HL-60/S4 (cell line): ENCODE measurements around the gene SOX2.

Experiments used
- in situ Hi-C: fragments of 300-500 bp; cut with MboI; formaldehyde crosslinking; loops from 2 replicates; pipeline ENCODE4 v1.14.3; 2022; ENCODE audit warnings: low sequenced_read_pairs

The SOX2 gene

GRCh38 chr3:181703601-181704420 is 7.9 kb upstream of the SOX2 start:
- in situ Hi-C loops, result loop anchor here (25.0 kb wide), 1 partner anchor 983 kb away; no protein-coding TSS in a partner anchor

GRCh38 chr3:181704421-181705085 is 7.2 kb upstream of the SOX2 start:
- in situ Hi-C loops, result loop anchor here (25.0 kb wide), 1 partner anchor 983 kb away; no protein-coding TSS in a partner anchor

GRCh38 chr3:181705086-181705480 is 6.6 kb upstream of the SOX2 start:
- in situ Hi-C loops, result loop anchor here (25.0 kb wide), 1 partner anchor 982 kb away; no protein-coding TSS in a partner anchor

- in situ Hi-C loops, result loop anchor here (25.0 kb wide), 1 partner anchor 979 kb away; no protein-coding TSS in a partner anchor
Measured at GRCh38 chr3:181707980-181708379, 3.7 kb upstream of the SOX2 start.

GRCh38 chr3:181709537-181710279 is 2.0 kb upstream of the SOX2 start:
- in situ Hi-C loops, result loop anchor here (25.0 kb wide), 1 partner anchor 978 kb away; no protein-coding TSS in a partner anchor

GRCh38 chr3:181710345-181711291 is 1.1 kb upstream of the SOX2 start:
- in situ Hi-C loops, result loop anchor here (25.0 kb wide), 1 partner anchor 977 kb away; no protein-coding TSS in a partner anchor

GRCh38 chr3:181712226-181712552 is 464 bp downstream of the SOX2 start:
- in situ Hi-C loops, result loop anchor here (25.0 kb wide), 1 partner anchor 975 kb away; no protein-coding TSS in a partner anchor

- in situ Hi-C loops, result loop anchor here (25.0 kb wide), 1 partner anchor 975 kb away; no protein-coding TSS in a partner anchor
Measured at GRCh38 chr3:181712553-181713279, 991 bp downstream of the SOX2 start.

GRCh38 chr3:181713280-181713647 is 1.5 kb downstream of the SOX2 start:
- in situ Hi-C loops, result loop anchor here (25.0 kb wide), 1 partner anchor 974 kb away; no protein-coding TSS in a partner anchor

- in situ Hi-C loops, result loop anchor here (25.0 kb wide), 1 partner anchor 973 kb away; no protein-coding TSS in a partner anchor
Measured at GRCh38 chr3:181713676-181714612, 2.2 kb downstream of the SOX2 start.

GRCh38 chr3:181715571-181716340 is 4.0 kb downstream of the SOX2 start:
- in situ Hi-C loops, result loop anchor here (25.0 kb wide), 1 partner anchor 972 kb away; no protein-coding TSS in a partner anchor

- in situ Hi-C loops, result loop anchor here (25.0 kb wide), 1 partner anchor 970 kb away; no protein-coding TSS in a partner anchor
Measured at GRCh38 chr3:181716966-181717365, 5.2 kb downstream of the SOX2 start.

- in situ Hi-C loops, result loop anchor here (25.0 kb wide), 1 partner anchor 970 kb away; no protein-coding TSS in a partner anchor
Measured at GRCh38 chr3:181717549-181718171, 5.9 kb downstream of the SOX2 start.

- in situ Hi-C loops, result loop anchor here (25.0 kb wide), 1 partner anchor 969 kb away; no protein-coding TSS in a partner anchor
Measured at GRCh38 chr3:181718369-181718768, 6.6 kb downstream of the SOX2 start.

- in situ Hi-C loops, result loop anchor here (25.0 kb wide), 1 partner anchor 968 kb away; no protein-coding TSS in a partner anchor
Measured at GRCh38 chr3:181718987-181719911, 7.5 kb downstream of the SOX2 start.
